Prostate gland (tissue), 2 donors: ENCODE results near the gene MITF.

Experiments used
- CTCF ChIP-seq, 4 experiments: fragments of 200-600 bp in 2 of 4; fragments of 450-650 bp in 2 of 4; sonication (generic) in 2 of 4; IDR thresholded peaks; 1 replicate in 3 of 4; 2 replicates in 1 of 4; pipeline ENCODE4 v1.5.1; 2016 to 2019; ENCODE audit warnings: antibody characterized with exemption in 4 of 4, mild to moderate bottlenecking in 2 of 4, moderate library complexity in 2 of 4
- POLR2A ChIP-seq: fragments of 450-650 bp; IDR thresholded peaks from one replicate; pipeline ENCODE4 v1.6.1; 2016; ENCODE audit warnings: antibody characterized with exemption, mild to moderate bottlenecking
- POLR2AphosphoS5 ChIP-seq: sonication (generic); formaldehyde crosslinking; IDR thresholded peaks from one replicate; pipeline ENCODE4 v1.6.1; 2017; ENCODE audit warnings: antibody characterized with exemption

GRCh38 chr3:69944931-69945493, 205.7 kb downstream of the MITF start:
- TF ChIP-seq CTCF (IDR thresholded peaks at IDR 0.05) (no peak), POLR2A (no peak), POLR2AphosphoS5 (no peak)
